B cell (primary cell): ENCODE results near the gene LRRC4C. TPM values are rescaled to one million over a fixed set of nuclear protein-coding genes. Genes with fewer than 3 reads are reported as not detected.

Experiments used
- ATAC-seq: fragments of 200-7000 bp; cut with Tn5 transposase; one replicate; pipeline ENCODE4 v1.10.0; 2021; ENCODE audit warnings: low read depth, mild to moderate bottlenecking, moderate number of reproducible peaks, moderate library complexity
- CTCF ChIA-PET: fragments of 350-600 bp; sonication (Branson Sonifier 250); formaldehyde crosslinking; loops from one replicate; lab custom pipeline; 2021; ENCODE audit warnings: antibody characterized with exemption, inconsistent platforms; lab: Charles Lee
- POLR2A ChIA-PET: fragments of 350-600 bp; sonication (Branson Sonifier 250); formaldehyde crosslinking; loops from one replicate; lab custom pipeline; 2021; ENCODE audit warnings: antibody characterized with exemption; lab: Charles Lee
- DNase-seq: peaks from one replicate; pipeline ENCODE4 v3.0.0; 2013
- H2AFZ ChIP-seq: 2 replicates; pipeline ENCODE4 v1.6.1; 2012; ENCODE audit warnings: mild to moderate bottlenecking, low read depth, low read length; ENCODE audit not compliant: insufficient read depth, poor library complexity, severe bottlenecking
- H3K27ac ChIP-seq, 2 donors: 1 replicate in 1 of 2; 2 replicates in 1 of 2; pipeline ENCODE4 v1.5.1; 2012 to 2013; ENCODE audit warnings: low read length in 2 of 2, mild to moderate bottlenecking in 2 of 2, moderate library complexity in 1 of 2
- H3K27me3 ChIP-seq, 4 experiments: fragments of 200-600 bp in 1 of 4; sonication (generic) in 1 of 4; replicated peaks in 1 of 4; 1 replicate in 2 of 4; 2 replicates in 2 of 4; pipeline versions ENCODE4 v1.6.1 to v1.7.0; 2013 to 2016; ENCODE audit warnings: low read length in 3 of 4, mild to moderate bottlenecking in 2 of 4, mixed read lengths in 1 of 4, moderate library complexity in 1 of 4; ENCODE audit not compliant: insufficient read depth in 4 of 4, control insufficient read depth in 3 of 4; ENCODE audit errors: control extremely low read depth in 1 of 4
- H3K36me3 ChIP-seq, 2 experiments: replicated peaks in 1 of 2; 1 replicate in 1 of 2; 2 replicates in 1 of 2; pipeline versions ENCODE4 v1.6.1 to v1.7.1; 2013; ENCODE audit warnings: low read length in 1 of 2; ENCODE audit not compliant: insufficient read depth in 2 of 2, control insufficient read depth in 1 of 2; ENCODE audit errors: control extremely low read depth in 1 of 2, extremely low read depth in 1 of 2
- H3K4me1 ChIP-seq, 2 donors: fragments of 200-600 bp in 1 of 2; sonication (generic) in 1 of 2; 1 replicate in 1 of 2; 2 replicates in 1 of 2; pipeline versions ENCODE4 v1.5.1 to v1.6.1; 2013 to 2017; ENCODE audit warnings: low read length in 2 of 2; ENCODE audit not compliant: control insufficient read depth in 2 of 2, insufficient read depth in 2 of 2
- H3K4me2 ChIP-seq: replicated peaks from 2 replicates; pipeline ENCODE3; 2012; ENCODE audit warnings: mild to moderate bottlenecking, low read depth, low read length; ENCODE audit not compliant: poor library complexity, severe bottlenecking
- H3K4me3 ChIP-seq, 5 experiments: fragments of 200-600 bp in 1 of 5; sonication (generic) in 1 of 5; 1 replicate in 3 of 5; 2 replicates in 2 of 5; pipeline versions ENCODE4 v1.5.1 to v1.7.0; 2011 to 2016; ENCODE audit warnings: low read length in 4 of 5, mild to moderate bottlenecking in 4 of 5, low read depth in 2 of 5, control low read depth in 1 of 5, moderate library complexity in 1 of 5; ENCODE audit not compliant: insufficient read depth in 1 of 5; ENCODE audit errors: control extremely low read depth in 1 of 5, extremely low read depth in 1 of 5
- H3K79me2 ChIP-seq: fragments of 200-600 bp; sonication (generic); one replicate; pipeline ENCODE4 v1.6.0; 2016; ENCODE audit warnings: low read length; ENCODE audit not compliant: control insufficient read depth, insufficient read depth
- H3K9ac ChIP-seq: fragments of 200-600 bp; sonication (generic); 2 replicates; pipeline ENCODE4 v1.6.1; 2017; ENCODE audit warnings: mild to moderate bottlenecking, low read length, moderate library complexity
- H3K9me3 ChIP-seq, 3 donors: one replicate each; pipeline versions ENCODE4 v1.6.1 to v1.7.1; 2013; ENCODE audit warnings: low read length in 2 of 3; ENCODE audit not compliant: control insufficient read depth in 2 of 3, insufficient read depth in 1 of 3; ENCODE audit errors: control extremely low read depth in 1 of 3
- H4K20me1 ChIP-seq: 2 replicates; pipeline ENCODE4 v1.6.0; 2012; ENCODE audit warnings: mild to moderate bottlenecking, low read length; ENCODE audit not compliant: insufficient read depth, control insufficient read depth, poor library complexity, severe bottlenecking
- H3K27ac Mint-ChIP-seq: one replicate; pipeline ENCODE4 v1.8.0; 2021; ENCODE audit warnings: mixed read lengths
- H3K27me3 Mint-ChIP-seq: one replicate; pipeline ENCODE4 v1.8.0; 2021; ENCODE audit warnings: mixed read lengths
- H3K4me1 Mint-ChIP-seq: one replicate; pipeline ENCODE4 v1.8.0; 2021; ENCODE audit warnings: mixed read lengths
- H3K4me3 Mint-ChIP-seq: one replicate; pipeline ENCODE4 v1.8.0; 2021; ENCODE audit warnings: mixed read lengths
- H3K9me3 Mint-ChIP-seq: one replicate; pipeline ENCODE4 v1.8.0; 2022; ENCODE audit warnings: mixed read lengths; ENCODE audit not compliant: insufficient read depth
- CTCF ChIP-seq: fragments of 200-600 bp; IDR thresholded peaks from one replicate; pipeline ENCODE4 v1.8.0; 2022; ENCODE audit warnings: antibody characterized with exemption, mild to moderate bottlenecking
- EZH2 ChIP-seq: IDR thresholded peaks from 2 replicates; pipeline ENCODE4 v1.6.1; 2012; ENCODE audit warnings: borderline replicate concordance, low read depth, mild to moderate bottlenecking, moderate library complexity, low read length; ENCODE audit not compliant: insufficient read depth, poor library complexity, severe bottlenecking
- WGBS: methylation state at CpG from one replicate; pipeline ENCODE4 v1.1.5; 2013; ENCODE audit warnings: missing lambda C conversion rate; ENCODE audit not compliant: insufficient coverage; 5-methylcytosine and 5-hydroxymethylcytosine counted together
- intact Hi-C: fragments of 100-400 bp; cut with micrococcal nuclease; formaldehyde crosslinking; loops from one replicate; pipeline ENCODE4 v1.10.0; 2022
- polyA plus RNA-seq: library from polyadenylated mRNA; depleted of rRNA; stranded (reverse); fragments of >200 nt; gene quantifications from 2 replicates; pipeline ENCODE4 v1.2.3, GENCODE V29; 2012
- total RNA-seq, 2 donors: library from RNA; stranded (reverse); fragments of 120-200 nt in 1 of 2; gene quantifications; 1 replicate in 1 of 2; 2 replicates in 1 of 2; pipeline versions ENCODE4 v1.2.3 to v1.2.4, GENCODE V29; 2013 to 2022

Gene LRRC4C
- total and polyA plus RNA-seq, 2 donors (not counting 1 experiment from before 2014, with no cell fraction given) = 0.57 TPM; not detected in 1

GRCh38 chr11:41053894-41054293, 405.6 kb downstream of the LRRC4C start:
- intact Hi-C loops = no loop called here
- no peak overlapping the region for H3K27ac ChIP-seq
- no peaks in the 10 kb centered on the region for H4K20me1 ChIP-seq
- no peaks in the 10 kb centered on the region for H3K79me2 ChIP-seq
- no peak overlapping the region for H3K4me3 Mint-ChIP-seq
- H3K4me1 ChIP-seq = no peaks in the 10 kb centered on the region
- H3K9me3 Mint-ChIP-seq = peaks cover 6% of the 10 kb centered on the region
- H3K4me2 ChIP-seq = no peak overlapping the region
- DNase-seq (no peak), ATAC-seq (no peak)
- no peak overlapping the region for H3K27ac Mint-ChIP-seq
- TF ChIP-seq EZH2 (no peak), CTCF (no peak)
- no peaks in the 10 kb centered on the region for H3K27me3 ChIP-seq
- H2AFZ ChIP-seq = no peak overlapping the region
- H3K9me3 ChIP-seq = peaks cover 0 to 17% (median 0%) of the 10 kb centered on the region in 3 donors
- CTCF ChIA-PET = no interaction called here
- H3K4me1 Mint-ChIP-seq = no peaks in the 10 kb centered on the region
- H3K27me3 Mint-ChIP-seq = no peaks in the 10 kb centered on the region
- no peak overlapping the region for H3K4me3 ChIP-seq
- POLR2A ChIA-PET = no interaction called here
- no peaks in the 10 kb centered on the region for H3K36me3 ChIP-seq
- no peak overlapping the region for H3K9ac ChIP-seq

- intact Hi-C loops = no loop called here
- ATAC-seq (no peak), DNase-seq (no peak)
- Histone ChIP-seq H3K79me2 (no peaks in the 10 kb centered on the region), H3K4me2 (no peak overlapping the region), H3K4me3 (no peak overlapping the region), H4K20me1 (no peaks in the 10 kb centered on the region), H3K36me3 (no peaks in the 10 kb centered on the region), H3K9me3 (peaks cover 0 to 5% (median 0%) of the 10 kb centered on the region in 3 donors), H3K27ac (no peak overlapping the region), H3K4me1 (no peaks in the 10 kb centered on the region), H3K27me3 (no peaks in the 10 kb centered on the region), H3K9ac (no peak overlapping the region), H2AFZ (no peak overlapping the region)
- Mint-ChIP-seq H3K4me3 (no peak overlapping the region), H3K4me1 (no peaks in the 10 kb centered on the region), H3K27ac (no peak overlapping the region), H3K27me3 (no peaks in the 10 kb centered on the region), H3K9me3 (peaks cover 6% of the 10 kb centered on the region)
- no CpG with 5 or more reads among the region's 3 CpGs for WGBS
- no peak for TF ChIP-seq CTCF
- TF ChIP-seq EZH2 = no peak
- ChIA-PET CTCF (no interaction called here), POLR2A (no interaction called here)
Observed at GRCh38 chr11:41051919-41052635, 407.4 kb downstream of the LRRC4C start.
